ENCODE measurements around the gene WDR75.

Gene WDR75

DNA sequence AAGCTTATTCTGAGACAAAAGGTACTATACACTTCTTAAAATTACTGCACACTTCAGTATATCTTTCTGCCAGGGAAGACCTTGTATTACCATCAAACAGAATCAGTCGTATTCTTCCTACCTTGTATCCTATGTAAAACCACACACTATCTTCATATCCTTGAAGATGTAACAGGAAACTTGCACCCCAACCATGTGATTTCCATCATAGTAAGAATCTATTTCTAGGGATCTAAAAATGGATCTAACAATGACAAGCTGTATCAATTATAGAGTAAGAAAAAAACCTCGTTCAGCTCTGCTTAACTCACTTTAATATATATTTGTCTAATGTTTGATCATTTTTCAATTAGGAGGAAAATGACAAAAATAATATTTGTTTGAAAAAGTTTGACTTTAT lies 60.2 kb downstream of the WDR75 start:
- no peaks in the 10 kb centered on the region for H3K4me1 Mint-ChIP-seq
- H3K27ac Mint-ChIP-seq, result no peak overlapping the region
- no peaks in the 10 kb centered on the region for H3K9me3 Mint-ChIP-seq
- peaks cover 8% of the 10 kb centered on the region for H3K27me3 Mint-ChIP-seq
- H3K4me3 Mint-ChIP-seq, result no peak overlapping the region
- no peaks in the 10 kb centered on the region for H3K36me3 Mint-ChIP-seq
- no peak for ATAC-seq

DNA sequence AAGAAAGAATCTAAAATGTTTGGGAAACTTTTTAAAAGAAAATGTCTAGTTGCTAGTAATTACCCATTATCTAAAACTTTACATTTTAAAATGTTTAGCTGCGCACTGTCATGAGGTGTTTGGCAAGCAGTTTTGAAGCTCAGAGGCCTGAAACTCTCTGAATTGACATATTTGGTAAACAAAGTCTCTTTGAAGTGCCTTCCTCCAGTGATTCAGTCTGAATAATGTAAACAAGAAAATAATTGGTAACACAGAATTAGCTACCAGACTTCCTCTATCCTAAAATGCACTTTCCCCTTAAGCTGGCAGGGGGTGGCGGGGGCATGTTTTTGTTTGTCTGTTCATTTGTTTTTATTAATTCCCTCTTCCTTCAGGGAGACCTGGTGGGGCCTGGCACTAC lies 61.4 kb downstream of the WDR75 start:
- H3K36me3 Mint-ChIP-seq, result no peaks in the 10 kb centered on the region
- no peaks in the 10 kb centered on the region for H3K9me3 Mint-ChIP-seq
- no peak overlapping the region for H3K4me3 Mint-ChIP-seq
- H3K27ac Mint-ChIP-seq, result no peak overlapping the region
- no peaks in the 10 kb centered on the region for H3K4me1 Mint-ChIP-seq
- peaks cover 8% of the 10 kb centered on the region for H3K27me3 Mint-ChIP-seq
- ATAC-seq, result no peak

DNA sequence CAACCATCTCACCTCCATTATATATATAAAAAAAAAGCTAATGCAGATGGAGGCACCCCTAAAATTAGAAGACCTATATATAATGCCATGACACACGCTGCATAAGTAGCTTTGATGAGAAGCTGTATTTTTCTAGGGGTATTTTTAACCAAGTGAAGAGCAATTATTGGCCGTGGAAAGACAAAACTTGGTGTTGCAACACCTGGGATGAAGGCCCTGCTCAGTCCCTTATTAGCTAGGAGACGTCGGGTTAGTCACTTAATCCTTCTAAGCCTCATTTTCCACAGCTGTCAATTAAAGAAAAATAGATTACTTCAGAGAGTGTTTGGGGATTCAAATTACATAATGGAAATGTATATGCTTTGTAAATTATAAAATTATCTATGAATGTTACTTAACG lies 63.0 kb downstream of the WDR75 start:
- H3K27ac Mint-ChIP-seq, result no peak overlapping the region
- no peaks in the 10 kb centered on the region for H3K36me3 Mint-ChIP-seq
- H3K9me3 Mint-ChIP-seq, result peaks cover 6% of the 10 kb centered on the region
- no peaks in the 10 kb centered on the region for H3K4me1 Mint-ChIP-seq
- ATAC-seq, result no peak
- H3K4me3 Mint-ChIP-seq, result no peak overlapping the region
- H3K27me3 Mint-ChIP-seq, result peaks cover 8% of the 10 kb centered on the region

GRCh38 chr2:189505492-189505891 lies 64.2 kb downstream of the WDR75 start:
- no peak overlapping the region for H3K27ac Mint-ChIP-seq
- H3K4me1 Mint-ChIP-seq, result no peaks in the 10 kb centered on the region
- H3K4me3 Mint-ChIP-seq, result no peak overlapping the region
- no peak for ATAC-seq
- H3K27me3 Mint-ChIP-seq, result peaks cover 8% of the 10 kb centered on the region
- no peaks in the 10 kb centered on the region for H3K36me3 Mint-ChIP-seq
- H3K9me3 Mint-ChIP-seq, result peaks cover 6% of the 10 kb centered on the region

GRCh38 chr2:189506514-189506976 lies 65.3 kb downstream of the WDR75 start:
- Mint-ChIP-seq H3K36me3 (no peaks in the 10 kb centered on the region), H3K4me3 (no peak overlapping the region), H3K4me1 (no peaks in the 10 kb centered on the region), H3K27me3 (peaks cover 8% of the 10 kb centered on the region), H3K9me3 (peaks cover 6% of the 10 kb centered on the region), H3K27ac (no peak overlapping the region)
- no peak for ATAC-seq

GRCh38 chr2:189511210-189511959 lies 70.1 kb downstream of the WDR75 start:
- H3K9me3 Mint-ChIP-seq, result peaks cover 6% of the 10 kb centered on the region
- H3K27ac Mint-ChIP-seq, result no peak overlapping the region
- H3K36me3 Mint-ChIP-seq, result no peaks in the 10 kb centered on the region
- H3K4me3 Mint-ChIP-seq, result no peak overlapping the region
- no peaks in the 10 kb centered on the region for H3K4me1 Mint-ChIP-seq
- H3K27me3 Mint-ChIP-seq, result peaks cover 22% of the 10 kb centered on the region
- ATAC-seq, result no peak

- H3K9me3 Mint-ChIP-seq, result peaks cover 6% of the 10 kb centered on the region
- peaks cover 25% of the 10 kb centered on the region for H3K27me3 Mint-ChIP-seq
- no peaks in the 10 kb centered on the region for H3K4me1 Mint-ChIP-seq
- no peak overlapping the region for H3K4me3 Mint-ChIP-seq
- no peaks in the 10 kb centered on the region for H3K36me3 Mint-ChIP-seq
- H3K27ac Mint-ChIP-seq, result no peak overlapping the region
- ATAC-seq, result no peak
These were observed 70.7 kb downstream of the WDR75 start for GRCh38 chr2:189511960-189512319.

DNA sequence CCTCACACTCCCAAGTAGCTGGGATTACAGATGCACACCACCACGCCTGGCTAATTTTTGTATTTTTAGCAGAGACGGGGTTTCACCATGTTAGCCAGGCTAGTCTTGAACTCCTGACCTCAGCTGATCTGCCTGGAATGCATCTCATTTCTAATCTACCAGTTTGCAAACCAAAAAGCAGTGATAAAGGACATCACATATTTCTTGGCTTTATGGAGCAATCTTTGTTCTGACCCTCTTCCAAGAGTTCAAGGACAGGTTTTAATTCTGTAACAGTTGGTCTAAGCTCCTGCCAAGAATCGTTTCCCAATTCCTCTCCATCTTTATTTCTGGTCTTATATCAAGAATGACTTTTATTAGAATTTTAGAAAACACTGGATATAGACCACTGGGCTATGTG lies 71.6 kb downstream of the WDR75 start:
- Mint-ChIP-seq H3K27ac (no peak overlapping the region), H3K4me1 (no peaks in the 10 kb centered on the region), H3K9me3 (peaks cover 6% of the 10 kb centered on the region), H3K4me3 (no peak overlapping the region), H3K36me3 (no peaks in the 10 kb centered on the region), H3K27me3 (peaks cover 34% of the 10 kb centered on the region)
- no peak for ATAC-seq

DNA sequence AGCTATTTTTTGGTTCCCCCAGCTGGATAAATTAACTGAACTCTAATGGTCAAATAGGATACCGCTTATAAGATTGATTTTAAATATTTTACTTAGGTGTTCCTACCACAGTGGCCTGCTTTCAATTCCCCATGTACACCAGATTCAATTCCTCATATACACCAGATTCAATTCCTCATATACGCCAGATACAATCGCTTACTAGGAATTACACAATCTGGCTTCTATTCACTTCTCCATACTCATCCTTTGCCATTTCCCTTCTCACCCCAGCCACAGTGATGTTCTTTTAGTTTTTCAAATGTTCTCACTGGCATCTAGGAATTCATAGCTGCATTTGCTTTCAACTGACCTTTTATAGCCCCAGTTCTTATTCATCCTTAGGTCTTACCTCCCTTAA lies 72.8 kb downstream of the WDR75 start:
- Mint-ChIP-seq H3K9me3 (peaks cover 1% of the 10 kb centered on the region), H3K27me3 (peaks cover 40% of the 10 kb centered on the region), H3K4me1 (no peaks in the 10 kb centered on the region), H3K36me3 (no peaks in the 10 kb centered on the region), H3K4me3 (no peak overlapping the region), H3K27ac (no peak overlapping the region)
- no peak for ATAC-seq

GRCh38 chr2:189515264-189515663 lies 74.0 kb downstream of the WDR75 start:
- no peak for ATAC-seq
- Mint-ChIP-seq H3K27ac (no peak overlapping the region), H3K27me3 (peaks cover 46% of the 10 kb centered on the region), H3K36me3 (no peaks in the 10 kb centered on the region), H3K4me1 (no peaks in the 10 kb centered on the region), H3K4me3 (no peak overlapping the region), H3K9me3 (no peaks in the 10 kb centered on the region)

- H3K36me3 Mint-ChIP-seq, result no peaks in the 10 kb centered on the region
- no peak for ATAC-seq
- H3K4me3 Mint-ChIP-seq, result no peak overlapping the region
- no peaks in the 10 kb centered on the region for H3K9me3 Mint-ChIP-seq
- peaks cover 46% of the 10 kb centered on the region for H3K27me3 Mint-ChIP-seq
- H3K27ac Mint-ChIP-seq, result no peak overlapping the region
- no peaks in the 10 kb centered on the region for H3K4me1 Mint-ChIP-seq
These were observed 75.3 kb downstream of the WDR75 start for GRCh38 chr2:189516546-189516945.

DNA sequence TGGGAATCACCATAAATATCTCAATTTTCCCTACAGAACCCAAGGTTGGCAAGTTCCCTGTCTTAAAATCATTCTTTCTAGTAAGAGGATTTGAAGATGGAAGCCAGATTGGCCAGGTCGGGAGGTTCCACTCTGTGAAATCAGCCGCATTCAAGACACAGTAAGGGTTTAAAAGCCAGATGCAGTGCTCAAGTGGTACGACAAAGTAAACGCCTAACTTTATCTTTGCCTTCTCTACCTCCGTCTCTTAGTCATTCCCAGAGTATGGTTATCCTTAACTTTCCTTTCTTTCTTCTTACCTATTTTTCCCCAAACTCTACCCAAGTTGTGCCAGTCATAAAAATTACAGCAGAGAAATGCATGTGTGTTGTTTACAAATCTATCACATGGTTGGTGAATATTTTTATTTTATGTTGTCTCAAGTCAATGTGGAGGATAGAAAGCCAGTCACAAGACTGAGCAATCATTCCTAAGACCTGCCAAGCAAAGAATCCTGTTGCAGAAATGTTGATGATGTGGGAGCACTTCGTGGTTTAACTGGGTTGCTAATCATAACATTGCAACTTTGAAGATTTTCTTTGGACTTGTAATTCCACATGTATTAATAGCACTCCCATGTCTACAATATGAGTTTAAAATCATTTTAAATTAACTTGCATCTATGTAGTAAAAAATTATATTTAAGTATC lies 76.7 kb downstream of the WDR75 start:
- no peaks in the 10 kb centered on the region for H3K9me3 Mint-ChIP-seq
- no peak overlapping the region for H3K27ac Mint-ChIP-seq
- H3K4me1 Mint-ChIP-seq, result no peaks in the 10 kb centered on the region
- H3K36me3 Mint-ChIP-seq, result no peaks in the 10 kb centered on the region
- H3K4me3 Mint-ChIP-seq, result no peak overlapping the region
- ATAC-seq, result no peak
- peaks cover 45% of the 10 kb centered on the region for H3K27me3 Mint-ChIP-seq

DNA sequence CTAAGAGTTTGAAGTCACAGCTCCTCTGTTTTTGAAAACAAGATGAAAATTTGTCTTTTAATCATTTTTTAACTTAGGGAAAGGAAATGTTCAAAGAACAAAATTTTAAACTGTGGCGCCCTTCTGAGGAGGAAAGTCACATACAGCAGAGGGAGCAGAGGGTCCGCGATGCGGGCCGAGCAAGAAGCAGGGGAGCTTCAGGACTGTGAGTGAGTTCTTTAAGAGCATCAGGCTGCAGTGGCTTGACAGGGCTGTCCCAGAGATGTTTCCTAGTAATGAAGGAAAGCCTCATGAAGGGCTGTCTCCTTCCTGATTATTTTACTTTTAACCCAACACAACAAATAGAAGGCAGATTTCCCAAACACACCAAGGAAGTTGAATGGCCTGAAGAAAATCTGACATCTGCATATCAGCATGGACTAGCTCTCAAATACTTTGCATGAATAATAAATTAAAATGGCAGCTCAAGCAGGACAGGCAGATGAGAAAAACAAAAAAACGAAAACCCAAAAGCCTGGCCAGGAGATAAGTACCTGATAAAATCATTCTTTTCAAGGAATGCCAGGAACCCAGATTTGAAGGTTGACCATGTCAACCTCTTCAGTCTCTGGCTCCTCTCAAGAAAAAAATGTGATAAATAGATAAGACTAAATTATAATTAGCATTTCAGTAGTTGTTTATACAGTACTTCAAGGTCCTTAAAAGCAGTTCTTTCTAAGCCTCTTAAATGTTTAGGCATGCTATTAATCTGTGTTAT lies 78.5 kb downstream of the WDR75 start:
- Mint-ChIP-seq H3K4me3 (no peak overlapping the region), H3K27me3 (peaks cover 35% of the 10 kb centered on the region), H3K9me3 (no peaks in the 10 kb centered on the region), H3K27ac (no peak overlapping the region), H3K36me3 (no peaks in the 10 kb centered on the region), H3K4me1 (no peaks in the 10 kb centered on the region)
- ATAC-seq, result no peak

GRCh38 chr2:189521699-189522434 lies 80.6 kb downstream of the WDR75 start:
- H3K4me1 Mint-ChIP-seq, result no peaks in the 10 kb centered on the region
- H3K27me3 Mint-ChIP-seq, result peaks cover 26% of the 10 kb centered on the region
- H3K27ac Mint-ChIP-seq, result no peak overlapping the region

More at GRCh38 chr2:189521699-189522434, 80.6 kb downstream of the WDR75 start:
- no peak for ATAC-seq
- Mint-ChIP-seq H3K4me3 (no peak overlapping the region), H3K9me3 (no peaks in the 10 kb centered on the region), H3K36me3 (no peaks in the 10 kb centered on the region)

Measured in stimulated activated memory B cell treated with anti-CD40 and anti-IgM and Interleukin-4, amounts not matched to agents 10 μg/mL and 1 μg/mL and 100 μg/mL, for 72 hours (primary cell).